ENCODE results near the gene ANKMY1. TPM values are rescaled to one million over a fixed set of nuclear protein-coding genes. Genes with fewer than 3 reads are reported as not detected.
"Not testable (repeated sequence)": the region's sequence is repeated elsewhere in the genome, so short reads cannot be mapped to it uniquely, and the experiment has no call there.

The ANKMY1 gene
- total RNA-seq, 2 experiments from 2014 or later: 25.7 to 26.2 TPM

- H3K36me3 Mint-ChIP-seq (ENCODE audit: low read depth): peaks cover 56% of the 10 kb centered on the region
- H3K27ac ChIP-seq (ENCODE audit: low read depth in 1 of 2, low read length in 2 of 2): no peak overlapping the region
- H3K9me3 Mint-ChIP-seq: no peaks in the 10 kb centered on the region
- H3K4me3 Mint-ChIP-seq: no peak overlapping the region
- intact Hi-C loops (cut with DNase I, micrococcal nuclease): no loop called here
- H3K27me3 Mint-ChIP-seq: no peaks in the 10 kb centered on the region
- H3K9me3 ChIP-seq (ENCODE audit: control insufficient read depth in 1 of 2, insufficient read depth in 1 of 2, low read length in 2 of 2): peaks cover 0 to 5% of the 10 kb centered on the region in 2 experiments
- ChIA-PET POLR2A (no interaction called here), CTCF (no interaction called here)
- no peak overlapping the region for H3K27ac Mint-ChIP-seq
- H3K27me3 ChIP-seq (ENCODE audit: control insufficient read depth in 1 of 2, insufficient read depth in 2 of 2, low read length in 2 of 2): no peaks in the 10 kb centered on the region
- TF ChIP-seq, protein P1, sequence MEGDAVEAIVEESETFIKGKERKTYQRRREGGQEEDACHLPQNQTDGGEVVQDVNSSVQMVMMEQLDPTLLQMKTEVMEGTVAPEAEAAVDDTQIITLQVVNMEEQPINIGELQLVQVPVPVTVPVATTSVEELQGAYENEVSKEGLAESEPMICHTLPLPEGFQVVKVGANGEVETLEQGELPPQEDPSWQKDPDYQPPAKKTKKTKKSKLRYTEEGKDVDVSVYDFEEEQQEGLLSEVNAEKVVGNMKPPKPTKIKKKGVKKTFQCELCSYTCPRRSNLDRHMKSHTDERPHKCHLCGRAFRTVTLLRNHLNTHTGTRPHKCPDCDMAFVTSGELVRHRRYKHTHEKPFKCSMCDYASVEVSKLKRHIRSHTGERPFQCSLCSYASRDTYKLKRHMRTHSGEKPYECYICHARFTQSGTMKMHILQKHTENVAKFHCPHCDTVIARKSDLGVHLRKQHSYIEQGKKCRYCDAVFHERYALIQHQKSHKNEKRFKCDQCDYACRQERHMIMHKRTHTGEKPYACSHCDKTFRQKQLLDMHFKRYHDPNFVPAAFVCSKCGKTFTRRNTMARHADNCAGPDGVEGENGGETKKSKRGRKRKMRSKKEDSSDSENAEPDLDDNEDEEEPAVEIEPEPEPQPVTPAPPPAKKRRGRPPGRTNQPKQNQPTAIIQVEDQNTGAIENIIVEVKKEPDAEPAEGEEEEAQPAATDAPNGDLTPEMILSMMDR (IDR thresholded peaks at IDR 0.05): no peak
- ATAC-seq (ENCODE audit: poor library complexity): no peak
- H3K4me1 Mint-ChIP-seq (ENCODE audit: low read depth): no peaks in the 10 kb centered on the region
- no peaks in the 10 kb centered on the region for H3K4me1 ChIP-seq (ENCODE audit: insufficient read depth, low read length)
- peak in 1 of 14 experiments; percentile 0 for DNase-seq
- peaks cover 29% of the 10 kb centered on the region for H3K36me3 ChIP-seq (ENCODE audit: insufficient read depth, low read length)
- H3K4me3 ChIP-seq (ENCODE audit: low read length): no peak overlapping the region
Measured at GRCh38 chr2:240498958-240499260, 58.9 kb downstream of the ANKMY1 start.

DNA sequence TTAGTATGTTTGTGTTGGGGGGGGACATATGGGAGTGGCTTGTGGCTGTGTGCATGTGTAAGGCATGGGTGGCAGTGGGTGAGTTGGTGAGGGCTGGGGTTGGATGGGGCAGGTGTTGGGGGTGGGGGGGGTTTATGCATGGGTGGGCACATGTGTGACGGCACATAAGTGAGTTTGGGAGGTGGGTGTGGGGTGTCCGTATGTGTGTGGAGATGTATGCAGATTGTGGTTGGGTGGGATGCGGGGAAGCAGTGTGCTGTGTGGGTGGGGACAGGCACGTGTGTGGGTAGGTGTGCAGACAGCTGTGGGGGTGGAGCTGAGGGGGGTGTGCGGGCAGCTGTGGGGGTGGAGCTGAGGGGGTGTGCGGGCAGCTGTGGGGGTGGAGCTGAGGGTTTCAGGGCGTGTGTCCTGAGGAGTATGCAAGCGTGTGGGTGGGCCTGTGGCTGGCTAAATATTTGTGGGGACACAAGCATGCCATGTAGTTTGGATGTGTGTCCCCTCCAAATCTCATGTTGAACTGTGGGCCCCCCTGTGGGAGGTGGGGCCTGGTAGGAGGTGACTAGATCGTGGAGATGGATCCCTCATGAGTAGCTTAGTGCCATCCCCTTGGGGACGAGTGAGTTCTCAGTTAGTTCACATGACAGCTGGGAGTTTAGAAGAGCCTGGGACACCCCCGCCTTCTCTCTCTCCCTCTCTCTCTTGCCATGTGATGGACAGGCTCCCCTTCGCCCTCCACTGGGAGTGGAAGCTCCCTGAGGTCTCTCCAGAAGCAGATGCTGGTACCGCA lies 59.4 kb downstream of the ANKMY1 start:
- CTCF ChIA-PET: no interaction called here
- peak in 1 of 14 experiments; percentile 0 for DNase-seq
- no peak overlapping the region for H3K27ac Mint-ChIP-seq

DNA sequence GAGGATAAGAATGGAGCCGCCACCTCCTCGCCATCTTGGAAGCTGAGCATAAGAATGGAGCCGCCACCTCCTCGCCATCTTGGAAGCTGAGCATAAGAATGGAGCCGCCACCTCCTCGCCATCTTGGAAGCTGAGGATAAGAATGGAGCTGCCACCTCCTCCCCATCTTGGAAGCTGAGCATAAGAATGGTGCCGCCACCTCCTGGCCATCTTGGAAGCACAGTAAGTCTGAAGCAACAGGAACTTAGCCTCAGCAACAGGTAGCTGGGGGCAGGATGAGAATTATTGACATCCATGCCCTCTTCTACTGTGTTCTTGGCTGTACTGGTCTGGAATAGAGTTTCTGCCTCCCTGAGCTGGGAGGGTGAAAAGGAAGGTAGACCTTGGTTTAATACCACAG lies 60.7 kb downstream of the ANKMY1 start:
- H3K4me3 ChIP-seq (ENCODE audit: low read length); ATAC-seq (ENCODE audit: poor library complexity); H3K27me3 Mint-ChIP-seq; H3K4me3 Mint-ChIP-seq; H3K9me3 Mint-ChIP-seq; DNase-seq; H3K27me3 ChIP-seq (ENCODE audit: control insufficient read depth in 1 of 2, insufficient read depth in 2 of 2, low read length in 2 of 2); H3K4me1 Mint-ChIP-seq (ENCODE audit: low read depth); CTCF ChIA-PET; H3K27ac ChIP-seq (ENCODE audit: low read depth in 1 of 2, low read length in 2 of 2); intact Hi-C loops (cut with DNase I, micrococcal nuclease); H3K4me1 ChIP-seq (ENCODE audit: insufficient read depth, low read length); H3K27ac Mint-ChIP-seq: not testable (repeated sequence)
- POLR2A ChIA-PET: interaction anchor here (0.7 kb wide), 1 partner anchor 469 kb away, joined by 3 read pairs; no protein-coding TSS in a partner anchor
- Histone ChIP-seq H3K36me3 (ENCODE audit: insufficient read depth, low read length) (peaks cover 29% of the 10 kb centered on the region), H3K9me3 (ENCODE audit: control insufficient read depth in 1 of 2, insufficient read depth in 1 of 2, low read length in 2 of 2) (peaks cover 2 to 18% of the 10 kb centered on the region in 2 experiments)
- H3K36me3 Mint-ChIP-seq (ENCODE audit: low read depth): peaks cover 65% of the 10 kb centered on the region

More for the DNA sequence above, 59.4 kb downstream of the ANKMY1 start:
- no peak overlapping the region for H3K27ac ChIP-seq (ENCODE audit: low read depth in 1 of 2, low read length in 2 of 2)
- no peaks in the 10 kb centered on the region for H3K4me1 Mint-ChIP-seq (ENCODE audit: low read depth)
- no peak for ATAC-seq (ENCODE audit: poor library complexity)
- H3K36me3 ChIP-seq (ENCODE audit: insufficient read depth, low read length): peaks cover 29% of the 10 kb centered on the region
- peaks cover 0 to 10% of the 10 kb centered on the region in 2 experiments for H3K9me3 ChIP-seq (ENCODE audit: control insufficient read depth in 1 of 2, insufficient read depth in 1 of 2, low read length in 2 of 2)
- no peak overlapping the region for H3K4me3 Mint-ChIP-seq
- H3K36me3 Mint-ChIP-seq (ENCODE audit: low read depth): peaks cover 59% of the 10 kb centered on the region
- no peak overlapping the region for H3K4me3 ChIP-seq (ENCODE audit: low read length)
- no peaks in the 10 kb centered on the region for H3K27me3 ChIP-seq (ENCODE audit: control insufficient read depth in 1 of 2, insufficient read depth in 2 of 2, low read length in 2 of 2)
- H3K9me3 Mint-ChIP-seq: no peaks in the 10 kb centered on the region
- TF ChIP-seq, protein P1 (IDR thresholded peaks at IDR 0.05): no peak
- POLR2A ChIA-PET: no interaction called here
- no peaks in the 10 kb centered on the region for H3K27me3 Mint-ChIP-seq
- intact Hi-C loops (cut with DNase I, micrococcal nuclease): no loop called here
- no peaks in the 10 kb centered on the region for H3K4me1 ChIP-seq (ENCODE audit: insufficient read depth, low read length)

GRCh38 chr2:240494942-240495341 lies 62.8 kb downstream of the ANKMY1 start:
- H3K4me1 Mint-ChIP-seq (ENCODE audit: low read depth); H3K27ac Mint-ChIP-seq; H3K4me1 ChIP-seq (ENCODE audit: insufficient read depth, low read length); H3K27ac ChIP-seq (ENCODE audit: low read depth in 1 of 2, low read length in 2 of 2); intact Hi-C loops (cut with DNase I, micrococcal nuclease); H3K27me3 ChIP-seq (ENCODE audit: control insufficient read depth in 1 of 2, insufficient read depth in 2 of 2, low read length in 2 of 2); CTCF ChIA-PET; POLR2A ChIA-PET; H3K4me3 ChIP-seq (ENCODE audit: low read length); ATAC-seq (ENCODE audit: poor library complexity); H3K4me3 Mint-ChIP-seq; H3K27me3 Mint-ChIP-seq: not testable (repeated sequence)
- peaks cover 14% of the 10 kb centered on the region for H3K9me3 Mint-ChIP-seq
- peaks cover 15 to 21% of the 10 kb centered on the region in 2 experiments for H3K9me3 ChIP-seq (ENCODE audit: control insufficient read depth in 1 of 2, insufficient read depth in 1 of 2, low read length in 2 of 2)
- DNase-seq: peak in 1 of 14 experiments; percentile 1
- H3K36me3 Mint-ChIP-seq (ENCODE audit: low read depth): peaks cover 71% of the 10 kb centered on the region
- H3K36me3 ChIP-seq (ENCODE audit: insufficient read depth, low read length): peaks cover 20% of the 10 kb centered on the region
